C4-2B (cell line): ENCODE results near the gene PRDM15.

ENCODE experiments used
- H3K27ac ChIP-seq: fragments of 450-650 bp; 2 replicates; pipeline ENCODE4 v1.5.1; 2017
- ZFX ChIP-seq: fragments of 450-650 bp; IDR thresholded peaks from 2 replicates; pipeline ENCODE4 v1.6.1; 2017
- TF ChIP-seq, protein P1 (sequence below): fragments of 450-650 bp; conservative IDR thresholded peaks from 2 replicates; pipeline ENCODE4 v1.5.1; 2017; ENCODE audit warnings: mild to moderate bottlenecking

The PRDM15 gene

DNA sequence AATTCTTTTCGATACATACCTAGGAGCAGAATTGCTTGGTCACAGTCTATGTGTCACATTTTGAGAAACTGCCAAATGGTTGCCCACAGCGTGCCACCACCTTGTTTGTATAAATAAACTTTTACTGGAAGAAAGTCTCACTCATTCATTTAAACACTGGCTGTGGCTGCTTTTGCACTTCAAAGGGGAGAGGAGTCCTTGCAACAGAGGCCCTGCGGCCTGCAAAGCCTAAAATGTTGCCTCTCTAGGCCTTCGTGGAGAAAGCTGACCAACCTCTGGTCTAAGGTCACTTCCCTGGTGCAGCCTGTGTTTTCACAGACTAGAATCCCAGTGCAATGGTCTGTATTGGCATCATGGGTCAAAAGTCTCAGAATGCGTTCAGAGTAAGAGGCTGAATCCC, 120.6 kb downstream of the PRDM15 start:
- TF ChIP-seq, protein P1, sequence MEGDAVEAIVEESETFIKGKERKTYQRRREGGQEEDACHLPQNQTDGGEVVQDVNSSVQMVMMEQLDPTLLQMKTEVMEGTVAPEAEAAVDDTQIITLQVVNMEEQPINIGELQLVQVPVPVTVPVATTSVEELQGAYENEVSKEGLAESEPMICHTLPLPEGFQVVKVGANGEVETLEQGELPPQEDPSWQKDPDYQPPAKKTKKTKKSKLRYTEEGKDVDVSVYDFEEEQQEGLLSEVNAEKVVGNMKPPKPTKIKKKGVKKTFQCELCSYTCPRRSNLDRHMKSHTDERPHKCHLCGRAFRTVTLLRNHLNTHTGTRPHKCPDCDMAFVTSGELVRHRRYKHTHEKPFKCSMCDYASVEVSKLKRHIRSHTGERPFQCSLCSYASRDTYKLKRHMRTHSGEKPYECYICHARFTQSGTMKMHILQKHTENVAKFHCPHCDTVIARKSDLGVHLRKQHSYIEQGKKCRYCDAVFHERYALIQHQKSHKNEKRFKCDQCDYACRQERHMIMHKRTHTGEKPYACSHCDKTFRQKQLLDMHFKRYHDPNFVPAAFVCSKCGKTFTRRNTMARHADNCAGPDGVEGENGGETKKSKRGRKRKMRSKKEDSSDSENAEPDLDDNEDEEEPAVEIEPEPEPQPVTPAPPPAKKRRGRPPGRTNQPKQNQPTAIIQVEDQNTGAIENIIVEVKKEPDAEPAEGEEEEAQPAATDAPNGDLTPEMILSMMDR: no peak
- TF ChIP-seq ZFX: no peak; the same call in 1 of the 2 replicates
- H3K27ac ChIP-seq: peak overlapping the region; percentile 36

DNA sequence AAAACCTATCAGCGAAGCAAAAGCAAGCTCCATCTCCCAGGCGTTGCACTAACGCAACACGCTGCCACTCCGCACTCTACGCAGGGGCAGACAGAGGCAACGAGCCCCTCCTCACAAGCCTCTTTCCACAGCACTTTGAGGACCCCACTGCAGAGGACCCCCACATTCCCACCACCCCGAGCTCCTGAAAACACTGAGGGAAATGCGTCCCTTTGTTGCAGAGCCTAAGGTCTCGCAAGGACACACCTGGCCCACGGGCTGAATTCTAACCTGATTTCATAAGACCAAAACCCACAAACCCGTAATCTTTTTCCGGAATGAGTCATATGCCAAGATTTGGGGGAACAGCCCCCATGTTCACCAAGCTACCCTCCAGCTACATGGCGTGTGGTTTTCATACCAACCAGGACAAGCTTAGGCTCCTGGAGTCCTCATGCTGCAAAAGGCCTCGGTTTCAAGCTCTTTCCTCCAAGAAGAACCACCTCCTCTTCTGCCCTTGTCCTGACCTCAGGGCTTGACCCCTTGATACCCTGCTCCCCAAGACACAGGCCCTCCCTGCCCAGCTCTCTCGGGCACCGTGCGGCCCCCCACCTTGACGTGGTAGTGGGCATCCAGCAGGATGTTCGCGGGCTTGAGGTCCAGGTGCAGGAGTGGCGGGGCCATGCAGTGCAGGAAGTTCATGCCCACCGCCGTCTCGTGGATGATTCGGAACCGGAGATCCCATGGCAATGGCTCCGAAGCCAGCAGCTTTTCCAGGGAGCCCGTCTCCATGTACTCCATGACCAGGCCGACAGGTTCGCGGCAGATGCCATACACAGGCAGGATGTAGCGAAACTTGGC, 123.0 kb downstream of the PRDM15 start:
- H3K27ac ChIP-seq: no peak overlapping the region
- no peak for TF ChIP-seq ZFX
- TF ChIP-seq, protein P1: no peak

DNA sequence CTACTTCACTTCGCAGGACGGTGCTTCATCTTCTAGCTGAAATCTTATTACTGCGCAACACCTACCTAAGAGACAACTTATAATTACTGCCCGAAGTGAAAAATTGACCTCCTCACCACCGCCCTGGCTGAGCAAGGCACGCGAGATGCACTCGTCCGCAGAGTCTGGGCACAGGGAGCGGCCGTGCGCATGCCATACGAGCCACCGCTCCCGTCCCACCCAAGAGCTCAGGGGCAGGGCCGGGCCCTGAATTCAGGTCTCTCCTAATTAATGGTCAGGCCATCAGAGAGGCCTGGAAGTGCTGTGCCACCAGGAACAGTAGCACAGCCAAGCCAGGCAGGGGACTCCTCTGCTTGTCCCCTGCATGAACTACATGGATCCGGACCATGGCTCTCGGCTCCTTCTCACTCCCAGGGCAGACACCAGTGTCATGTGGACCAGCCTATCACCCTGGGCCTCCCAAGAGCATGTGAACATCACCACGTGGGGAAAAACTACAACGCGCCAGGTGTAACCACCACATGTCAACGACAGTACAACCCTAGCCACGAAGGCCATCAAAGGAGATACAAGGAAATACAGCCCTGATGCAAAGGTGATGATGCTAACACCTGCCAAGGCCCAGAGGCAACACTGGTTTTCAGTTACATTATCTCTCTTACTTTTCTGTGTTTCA, 123.7 kb downstream of the PRDM15 start:
- TF ChIP-seq, protein P1: no peak
- TF ChIP-seq ZFX: no peak
- no peak overlapping the region for H3K27ac ChIP-seq

DNA sequence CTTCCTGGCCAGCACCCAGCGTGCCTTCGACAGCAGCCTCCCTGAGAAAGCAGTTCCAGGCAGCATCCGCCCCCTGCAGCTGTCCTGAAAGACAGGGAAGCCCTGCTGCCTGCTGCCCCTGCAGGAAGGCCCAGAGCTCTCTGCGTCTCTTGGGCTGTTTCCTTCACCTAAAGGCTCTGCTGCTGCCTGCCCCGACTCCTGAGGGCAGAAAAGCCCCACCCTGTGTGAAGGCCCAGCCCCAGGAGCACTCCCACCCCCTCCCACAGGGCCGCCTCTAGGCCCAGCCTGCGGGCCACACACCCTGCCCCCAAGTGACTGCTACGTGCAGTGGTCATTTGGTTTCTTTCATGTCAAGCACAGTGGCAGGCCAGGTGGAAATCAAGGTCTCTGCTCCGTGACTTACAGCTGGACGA, 124.7 kb downstream of the PRDM15 start:
- H3K27ac ChIP-seq: no peak overlapping the region

DNA sequence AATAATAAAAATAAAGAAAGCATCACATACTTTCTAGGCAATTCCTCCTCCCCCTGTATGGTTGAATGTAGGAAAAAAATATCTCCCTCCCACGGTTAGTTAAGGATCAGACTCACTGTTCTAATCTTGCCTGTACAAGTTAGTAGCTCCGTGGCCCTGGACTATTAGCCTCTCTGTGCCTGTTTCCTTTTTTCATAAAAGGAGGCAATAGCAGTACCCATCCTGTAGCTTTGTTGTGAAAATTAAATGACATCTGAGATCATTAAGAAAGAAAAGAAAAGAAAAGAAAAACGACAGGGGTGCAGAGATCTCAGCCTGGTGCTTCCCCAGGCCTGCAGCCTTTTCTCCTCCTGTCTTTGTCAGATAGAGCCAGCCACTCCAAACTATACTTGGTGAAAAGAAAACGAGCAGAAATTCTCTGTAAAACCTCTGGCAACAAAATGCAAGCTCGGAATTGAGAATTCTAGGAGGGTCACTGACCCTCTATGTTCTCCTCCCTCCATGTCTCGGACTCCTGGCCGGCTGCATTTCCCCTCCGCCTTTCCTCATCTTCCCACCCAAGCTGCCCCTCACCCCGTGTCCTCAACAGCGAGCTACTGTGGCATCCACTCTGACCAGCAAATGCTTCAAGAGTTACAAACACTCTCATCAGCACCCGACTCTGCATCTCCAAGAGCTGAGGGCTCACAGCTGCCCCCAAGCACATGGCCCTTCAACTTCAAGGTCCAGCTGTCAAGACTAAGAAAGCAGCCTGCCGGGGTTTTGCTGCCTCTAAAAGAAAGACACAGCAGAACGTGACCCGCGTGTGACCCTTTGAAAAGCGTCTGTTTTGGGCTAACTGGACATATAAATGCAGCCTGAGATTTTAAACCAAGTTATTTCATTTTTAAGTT, 125.9 kb downstream of the PRDM15 start:
- TF ChIP-seq, protein P1: no peak
- TF ChIP-seq ZFX: no peak
- no peak overlapping the region for H3K27ac ChIP-seq

More for the DNA sequence above, 124.7 kb downstream of the PRDM15 start:
- TF ChIP-seq, protein P1: no peak
- TF ChIP-seq ZFX: no peak

DNA sequence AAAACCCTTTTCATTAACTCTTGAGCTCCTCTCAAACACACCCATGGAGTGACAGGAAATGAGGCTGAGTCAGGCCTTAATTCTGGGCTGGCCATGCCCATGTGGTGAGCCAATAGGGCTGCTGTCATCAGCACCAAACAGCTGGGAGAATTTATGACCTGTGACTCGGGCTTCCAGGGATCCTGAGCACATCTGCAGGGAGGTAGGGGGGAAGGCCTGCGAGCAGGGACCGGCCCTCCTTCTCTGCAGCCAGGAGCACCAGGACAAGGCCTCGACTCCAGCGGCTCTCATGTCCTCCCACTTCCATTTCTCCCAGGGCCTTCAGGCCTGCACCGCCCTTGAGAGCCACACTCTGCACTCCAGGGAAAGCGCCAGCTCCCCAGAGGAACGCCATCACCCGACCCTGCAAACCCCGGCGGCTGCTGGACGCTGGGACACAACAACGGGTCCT, 126.9 kb downstream of the PRDM15 start:
- TF ChIP-seq, protein P1: no peak
- H3K27ac ChIP-seq: no peak overlapping the region

DNA sequence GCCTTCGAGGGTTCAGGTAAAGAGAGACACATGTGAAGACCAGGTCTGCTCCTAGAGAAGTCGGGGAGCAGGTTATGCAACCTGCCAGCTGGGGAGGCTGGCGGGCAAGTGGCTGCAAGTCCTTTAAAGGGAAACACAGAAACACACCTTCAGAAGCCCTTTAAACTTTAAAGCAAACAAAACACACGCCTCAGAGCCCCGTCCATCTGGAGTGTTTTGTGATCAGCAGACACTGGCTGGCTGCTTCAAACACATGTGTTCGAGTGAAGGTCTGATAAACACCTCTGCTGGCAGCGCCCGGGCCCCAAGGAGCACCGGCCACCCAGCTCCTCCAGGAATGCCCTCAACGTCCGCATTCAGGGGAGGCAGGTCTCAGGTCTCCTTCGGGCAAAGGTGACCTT, 127.5 kb downstream of the PRDM15 start:
- TF ChIP-seq, protein P1: no peak
- no peak for TF ChIP-seq ZFX
- H3K27ac ChIP-seq: no peak overlapping the region
